Tibial nerve (tissue), 4 donors: ENCODE data around the gene SERPING1.

Source experiments
- CTCF ChIP-seq, 5 experiments: fragments of 200-600 bp in 3 of 5; fragments of 450-650 bp in 2 of 5; sonication (generic) in 3 of 5; IDR thresholded peaks; one replicate each; pipeline ENCODE4 v1.5.1; 2016 to 2019; ENCODE audit warnings: antibody characterized with exemption in 5 of 5, mild to moderate bottlenecking in 3 of 5, moderate library complexity in 2 of 5
- EP300 ChIP-seq, 2 donors: sonication (generic); formaldehyde crosslinking; IDR thresholded peaks; one replicate each; pipeline ENCODE4 v1.6.1; 2017; ENCODE audit warnings: antibody characterized with exemption in 2 of 2, mild to moderate bottlenecking in 1 of 2
- POLR2A ChIP-seq, 2 donors: fragments of 450-650 bp; IDR thresholded peaks; one replicate each; pipeline ENCODE4 v1.6.1; 2017; ENCODE audit warnings: antibody characterized with exemption in 2 of 2, mild to moderate bottlenecking in 2 of 2, moderate library complexity in 2 of 2

GRCh38 chr11:57643802-57644201, 46.3 kb downstream of the SERPING1 start:
- TF ChIP-seq CTCF (IDR thresholded peaks at IDR 0.05) (no peak), EP300 (IDR thresholded peaks at IDR 0.05) (no peak), POLR2A (IDR thresholded peaks at IDR 0.05) (no peak)
